HEK293 (cell line): ENCODE results near the gene CCDC3.

Source experiments
- CTCF ChIA-PET: fragments of 350-600 bp; formaldehyde crosslinking; extraction: SDS; loops from one replicate; lab custom pipeline; 2021; ENCODE audit warnings: antibody characterized with exemption; lab: Yijun Ruan, JAX
- POLR2A ChIA-PET: fragments of 300-600 bp; formaldehyde crosslinking; extraction: SDS; loops from one replicate; lab custom pipeline; 2020; ENCODE audit warnings: antibody characterized with exemption, inconsistent platforms; lab: Yijun Ruan, JAX
- H3K27ac ChIP-seq: fragments of 200-500 bp; sonication (Bioruptor generic); 2 replicates; pipeline ENCODE4 v1.5.1; 2014; ENCODE audit warnings: low read depth, low read length, control low read depth, inconsistent platforms; ENCODE audit errors: extremely low read depth
- H3K36me3 ChIP-seq, 2 experiments: fragments of 200-500 bp in 1 of 2; sonication (Bioruptor generic) in 1 of 2; 1 replicate in 1 of 2; 2 replicates in 1 of 2; pipeline ENCODE4 v1.5.1; 2014 to 2017; ENCODE audit warnings: inconsistent platforms in 2 of 2, low read length in 2 of 2; ENCODE audit not compliant: control insufficient read depth in 2 of 2, insufficient read depth in 1 of 2
- H3K4me1 ChIP-seq: fragments of 200-500 bp; sonication (Bioruptor generic); 2 replicates; pipeline ENCODE4 v1.5.1; 2014; ENCODE audit warnings: mild to moderate bottlenecking, low read length, inconsistent platforms; ENCODE audit not compliant: control insufficient read depth, insufficient read depth
- H3K4me3 ChIP-seq: 2 replicates; pipeline ENCODE4 v1.5.1; 2011; ENCODE audit warnings: low read depth, mild to moderate bottlenecking, control low read depth, low read length, moderate library complexity
- H3K9me3 ChIP-seq: fragments of 200-500 bp; sonication (Bioruptor generic); 2 replicates; pipeline ENCODE4 v1.5.1; 2014; ENCODE audit warnings: low read depth, low read length, inconsistent platforms; ENCODE audit not compliant: control insufficient read depth, insufficient read depth
- ELK4 ChIP-seq: IDR thresholded peaks from 2 replicates; pipeline ENCODE4 v1.6.1; 2011; ENCODE audit warnings: mild to moderate bottlenecking, low read depth, low read length, borderline replicate concordance
- PRDM4 ChIP-seq: fragments of 450-650 bp; formaldehyde crosslinking; IDR thresholded peaks from 2 replicates; pipeline ENCODE4 v1.5.1; 2017; ENCODE audit warnings: missing biosample characterization, missing genetic modification characterization
- ZBTB6 ChIP-seq: fragments of 450-650 bp; formaldehyde crosslinking; IDR thresholded peaks from 2 replicates; pipeline ENCODE4 v1.5.1; 2017; ENCODE audit warnings: missing biosample characterization, missing genetic modification characterization
- ZFP3 ChIP-seq: fragments of 450-650 bp; formaldehyde crosslinking; IDR thresholded peaks from 2 replicates; pipeline ENCODE4 v1.5.1; 2016; ENCODE audit warnings: low read depth, missing biosample characterization, missing genetic modification characterization
- ZNF221 ChIP-seq: fragments of 450-650 bp; formaldehyde crosslinking; IDR thresholded peaks from 2 replicates; pipeline ENCODE4 v1.5.1; 2017; ENCODE audit warnings: missing biosample characterization, missing genetic modification characterization, borderline replicate concordance
- ZNF248 ChIP-seq: fragments of 450-650 bp; formaldehyde crosslinking; IDR thresholded peaks from 2 replicates; pipeline ENCODE4 v1.5.1; 2017; ENCODE audit warnings: missing biosample characterization, missing genetic modification characterization
- ZNF26 ChIP-seq: fragments of 450-650 bp; formaldehyde crosslinking; IDR thresholded peaks from 2 replicates; pipeline ENCODE4 v1.5.1; 2016; ENCODE audit warnings: missing biosample characterization, missing genetic modification characterization
- ZNF311 ChIP-seq: fragments of 450-650 bp; formaldehyde crosslinking; IDR thresholded peaks from 2 replicates; pipeline ENCODE4 v1.5.1; 2017; ENCODE audit warnings: missing biosample characterization, missing genetic modification characterization, borderline replicate concordance
- ZNF391 ChIP-seq: fragments of 450-650 bp; formaldehyde crosslinking; IDR thresholded peaks from 2 replicates; pipeline ENCODE4 v1.5.1; 2016; ENCODE audit warnings: low read depth, missing biosample characterization, missing genetic modification characterization, borderline replicate concordance
- ZNF398 ChIP-seq: fragments of 450-650 bp; formaldehyde crosslinking; IDR thresholded peaks from 2 replicates; pipeline ENCODE4 v1.5.1; 2017; ENCODE audit warnings: missing biosample characterization, missing genetic modification characterization
- ZNF433 ChIP-seq: fragments of 450-650 bp; formaldehyde crosslinking; IDR thresholded peaks from 2 replicates; pipeline ENCODE4 v1.5.1; 2016; ENCODE audit warnings: missing biosample characterization, missing genetic modification characterization, low read depth
- ZNF488 ChIP-seq: fragments of 450-650 bp; formaldehyde crosslinking; IDR thresholded peaks from 2 replicates; pipeline ENCODE4 v1.5.1; 2016; ENCODE audit warnings: missing biosample characterization, missing genetic modification characterization
- ZNF513 ChIP-seq: fragments of 450-650 bp; IDR thresholded peaks from 2 replicates; pipeline ENCODE4 v1.5.1; 2018; ENCODE audit warnings: missing biosample characterization, missing genetic modification characterization
- ZNF514 ChIP-seq: fragments of 450-650 bp; formaldehyde crosslinking; IDR thresholded peaks from 2 replicates; pipeline ENCODE4 v1.5.1; 2016; ENCODE audit warnings: missing biosample characterization, missing genetic modification characterization
- ZNF548 ChIP-seq: fragments of 450-650 bp; formaldehyde crosslinking; IDR thresholded peaks from 2 replicates; pipeline ENCODE4 v1.5.1; 2016; ENCODE audit warnings: missing biosample characterization, missing genetic modification characterization
- ZNF571 ChIP-seq: fragments of 450-650 bp; formaldehyde crosslinking; IDR thresholded peaks from 2 replicates; pipeline ENCODE4 v1.5.0; 2017; ENCODE audit warnings: missing biosample characterization, missing genetic modification characterization
- ZNF596 ChIP-seq: fragments of 450-650 bp; IDR thresholded peaks from 2 replicates; pipeline ENCODE4 v1.5.0; 2018; ENCODE audit warnings: missing biosample characterization, mild to moderate bottlenecking, missing genetic modification characterization, moderate library complexity
- ZNF707 ChIP-seq: fragments of 450-650 bp; formaldehyde crosslinking; IDR thresholded peaks from 2 replicates; pipeline ENCODE4 v1.5.1; 2016; ENCODE audit warnings: missing biosample characterization, missing genetic modification characterization
- ZNF830 ChIP-seq: fragments of 450-650 bp; IDR thresholded peaks from 2 replicates; pipeline ENCODE4 v1.5.0; 2018; ENCODE audit warnings: missing biosample characterization, missing genetic modification characterization, low read depth, mild to moderate bottlenecking, moderate library complexity
- ZNF837 ChIP-seq: fragments of 450-650 bp; formaldehyde crosslinking; IDR thresholded peaks from 2 replicates; pipeline ENCODE4 v1.5.1; 2016; ENCODE audit warnings: missing biosample characterization, missing genetic modification characterization
- ZSCAN23 ChIP-seq: fragments of 450-650 bp; formaldehyde crosslinking; IDR thresholded peaks from 2 replicates; pipeline ENCODE4 v1.5.1; 2016; ENCODE audit warnings: missing biosample characterization, missing genetic modification characterization

Gene CCDC3

GRCh38 chr10:12915637-12916168, 85.8 kb downstream of the CCDC3 start:
- POLR2A ChIA-PET: no interaction called here
- TF ChIP-seq ZNF391 (tag by site-specific recombination): no peak
- Histone ChIP-seq H3K9me3 (no peaks in the 10 kb centered on the region), H3K27ac (no peak overlapping the region), H3K4me1 (no peaks in the 10 kb centered on the region), H3K36me3 (no peaks in the 10 kb centered on the region), H3K4me3 (no peak overlapping the region)
- CTCF ChIA-PET: no interaction called here

GRCh38 chr10:12914111-12914510, 87.4 kb downstream of the CCDC3 start:
- Histone ChIP-seq H3K27ac (no peak overlapping the region), H3K4me3 (no peak overlapping the region), H3K9me3 (no peaks in the 10 kb centered on the region), H3K4me1 (no peaks in the 10 kb centered on the region), H3K36me3 (no peaks in the 10 kb centered on the region)
- ChIA-PET CTCF (interaction anchor here (0.7 to 0.9 kb wide), 2 partner anchors 18 to 66 kb away, joined by 4 to 6 read pairs; no protein-coding TSS in a partner anchor), POLR2A (no interaction called here)
- TF ChIP-seq ZFP3 (no peak), ZNF248 (tag by site-specific recombination) (no peak), ZNF311 (tag by site-specific recombination) (no peak), ZNF837 (tag by site-specific recombination) (no peak), ZNF514 (tag by site-specific recombination) (no peak), PRDM4 (tag by site-specific recombination) (no peak), ZNF596 (tag by site-specific recombination) (no peak), ZNF221 (tag by site-specific recombination) (no peak), ELK4 (no peak), ZBTB6 (tag by site-specific recombination) (no peak), ZNF488 (no peak), ZNF398 (tag by site-specific recombination) (no peak), ZNF830 (tag by site-specific recombination) (no peak), ZNF548 (no peak), ZNF513 (tag by site-specific recombination) (no peak), ZSCAN23 (no peak), ZNF707 (tag by site-specific recombination) (no peak), ZNF571 (tag by site-specific recombination) (no peak), ZNF433 (tag by site-specific recombination) (no peak), ZNF26 (no peak)
